Prostate gland (tissue), 2 donors: ENCODE results near the gene EIF4H. TPM values are rescaled to one million over a fixed set of nuclear protein-coding genes. Genes with fewer than 3 reads are reported as not detected.
A peak's percentile ranks its signal among the peaks of the same experiment; 100 is the strongest.

Source experiments
- DNase-seq: peaks from one replicate; pipeline ENCODE4 v3.0.0-alpha.2; 2019; ENCODE audit warnings: low spot score
- H3K27ac ChIP-seq, 2 donors: fragments of 200-600 bp; sonication (generic); 2 replicates each; pipeline ENCODE4 v1.5.1; 2017 to 2019
- H3K27me3 ChIP-seq: fragments of 200-600 bp; sonication (generic); replicated peaks from 2 replicates; pipeline ENCODE4 v1.5.1; 2019; ENCODE audit not compliant: insufficient read depth
- H3K36me3 ChIP-seq, 2 donors: fragments of 200-600 bp; sonication (generic); 1 replicate in 1 of 2; 2 replicates in 1 of 2; pipeline versions ENCODE4 v1.5.1 to v1.8.1; 2017 to 2019
- H3K4me1 ChIP-seq: fragments of 200-600 bp; sonication (generic); replicated peaks from 2 replicates; pipeline ENCODE4 v1.5.1; 2019
- H3K4me3 ChIP-seq, 2 donors: fragments of 200-600 bp; sonication (generic); 2 replicates each; pipeline ENCODE4 v1.5.1; 2017 to 2019
- H3K9me3 ChIP-seq: fragments of 200-600 bp; sonication (generic); 2 replicates; pipeline ENCODE4 v1.5.1; 2017
- POLR2A ChIP-seq: fragments of 450-650 bp; IDR thresholded peaks from one replicate; pipeline ENCODE4 v1.6.1; 2016; ENCODE audit warnings: antibody characterized with exemption, mild to moderate bottlenecking
- POLR2AphosphoS5 ChIP-seq: sonication (generic); formaldehyde crosslinking; IDR thresholded peaks from one replicate; pipeline ENCODE4 v1.6.1; 2017; ENCODE audit warnings: antibody characterized with exemption
- WGBS: methylation state at CpG from one replicate; pipeline ENCODE4 v1.1.5; 2018; 5-methylcytosine and 5-hydroxymethylcytosine counted together
- intact Hi-C: fragments of 100-400 bp; cut with DNase I; formaldehyde crosslinking; loops from one replicate; pipeline ENCODE4 v1.14.2; 2022
- total RNA-seq, 2 donors: library from RNA; depleted of rRNA; stranded (reverse); fragments of >200 nt; gene quantifications; one replicate each; pipeline ENCODE4 v1.1.0, GENCODE V29; 2016
- TF ChIP-seq, protein P1 (sequence below), 4 experiments: fragments of 200-600 bp in 2 of 4; fragments of 450-650 bp in 2 of 4; sonication (generic) in 2 of 4; IDR thresholded peaks; 1 replicate in 3 of 4; 2 replicates in 1 of 4; pipeline ENCODE4 v1.5.1; 2016 to 2019; ENCODE audit warnings: antibody characterized with exemption in 4 of 4, mild to moderate bottlenecking in 2 of 4, moderate library complexity in 2 of 4

Gene EIF4H
- total RNA-seq, 2 donors from 2014 or later, result 199 to 252 TPM

DNA sequence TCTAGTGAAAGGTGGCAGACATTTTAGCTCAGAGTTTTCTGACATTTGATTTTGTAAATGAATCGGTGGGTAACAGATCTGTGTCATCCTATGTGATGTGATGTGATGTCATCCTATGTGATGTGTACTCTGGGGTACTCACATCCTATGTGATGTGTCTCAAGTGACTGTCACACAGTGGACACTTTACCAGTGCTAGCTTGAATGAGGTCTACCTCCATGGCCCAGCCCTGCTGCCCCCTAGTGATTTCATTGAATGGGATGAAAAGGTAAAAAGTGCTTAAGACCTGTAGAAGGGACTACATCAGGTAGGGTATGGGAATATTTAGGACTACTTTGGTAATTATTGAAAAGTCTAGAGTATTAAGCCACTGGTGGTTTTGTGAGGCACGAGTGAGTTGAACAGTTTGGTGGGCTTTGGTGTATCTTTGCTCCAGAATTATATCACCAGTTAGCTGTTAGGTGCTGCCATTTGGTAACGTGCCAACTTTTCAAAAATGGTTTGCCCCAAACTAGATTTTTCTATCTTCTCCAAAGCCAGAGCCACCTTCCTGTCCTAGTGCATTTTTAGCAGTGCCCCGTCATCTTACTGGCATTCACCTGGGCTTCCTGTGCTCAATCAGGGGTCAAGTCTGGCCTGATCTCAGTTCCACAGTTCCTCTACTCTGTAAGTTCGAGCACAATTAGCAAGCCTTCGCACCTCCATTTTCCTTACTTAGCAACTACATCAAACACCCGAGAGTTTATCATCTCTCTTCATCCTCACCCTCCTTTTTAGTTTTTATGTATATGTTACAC lies 9.7 kb downstream of the EIF4H start:
- Histone ChIP-seq H3K9me3 (no peaks in the 10 kb centered on the region), H3K4me3 (no peak overlapping the region), H3K36me3 (no peaks in the 10 kb centered on the region), H3K27ac (no peak overlapping the region), H3K27me3 (no peaks in the 10 kb centered on the region), H3K4me1 (peaks cover 35% of the 10 kb centered on the region)
- intact Hi-C loops, result no loop called here
- no peak for DNase-seq
- TF ChIP-seq, protein P1, sequence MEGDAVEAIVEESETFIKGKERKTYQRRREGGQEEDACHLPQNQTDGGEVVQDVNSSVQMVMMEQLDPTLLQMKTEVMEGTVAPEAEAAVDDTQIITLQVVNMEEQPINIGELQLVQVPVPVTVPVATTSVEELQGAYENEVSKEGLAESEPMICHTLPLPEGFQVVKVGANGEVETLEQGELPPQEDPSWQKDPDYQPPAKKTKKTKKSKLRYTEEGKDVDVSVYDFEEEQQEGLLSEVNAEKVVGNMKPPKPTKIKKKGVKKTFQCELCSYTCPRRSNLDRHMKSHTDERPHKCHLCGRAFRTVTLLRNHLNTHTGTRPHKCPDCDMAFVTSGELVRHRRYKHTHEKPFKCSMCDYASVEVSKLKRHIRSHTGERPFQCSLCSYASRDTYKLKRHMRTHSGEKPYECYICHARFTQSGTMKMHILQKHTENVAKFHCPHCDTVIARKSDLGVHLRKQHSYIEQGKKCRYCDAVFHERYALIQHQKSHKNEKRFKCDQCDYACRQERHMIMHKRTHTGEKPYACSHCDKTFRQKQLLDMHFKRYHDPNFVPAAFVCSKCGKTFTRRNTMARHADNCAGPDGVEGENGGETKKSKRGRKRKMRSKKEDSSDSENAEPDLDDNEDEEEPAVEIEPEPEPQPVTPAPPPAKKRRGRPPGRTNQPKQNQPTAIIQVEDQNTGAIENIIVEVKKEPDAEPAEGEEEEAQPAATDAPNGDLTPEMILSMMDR (IDR thresholded peaks at IDR 0.05), result no peak
- WGBS, result 64% methylated on average over 7 of the region's 7 CpGs

DNA sequence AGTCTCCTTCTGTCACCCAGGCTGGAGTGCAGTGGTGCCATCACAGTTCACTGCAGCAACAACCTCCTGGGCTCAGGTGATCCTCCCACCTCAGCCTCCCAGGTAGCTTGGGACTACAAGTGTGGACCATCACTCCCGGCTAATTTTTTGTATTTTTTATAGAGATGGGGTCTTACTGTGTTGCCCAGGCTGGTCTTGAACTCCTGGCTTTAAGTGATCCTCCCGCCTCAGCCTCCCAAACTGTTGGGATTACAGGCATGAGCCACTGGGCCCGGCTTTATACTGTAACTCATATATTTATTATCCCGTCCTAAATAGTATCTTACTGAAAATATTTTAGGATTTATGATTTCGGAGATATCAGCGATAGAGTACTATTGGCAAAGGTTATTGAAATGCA lies 10.9 kb downstream of the EIF4H start:
- TF ChIP-seq POLR2AphosphoS5, result no peak
- TF ChIP-seq, protein P1 (IDR thresholded peaks at IDR 0.05), result no peak
- TF ChIP-seq POLR2A, result no peak
- Histone ChIP-seq H3K27ac (no peak overlapping the region), H3K4me1 (peaks cover 35% of the 10 kb centered on the region), H3K9me3 (no peaks in the 10 kb centered on the region), H3K27me3 (no peaks in the 10 kb centered on the region), H3K4me3 (no peak overlapping the region), H3K36me3 (peaks cover 0 to 1% of the 10 kb centered on the region in 2 donors)
- intact Hi-C loops, result no loop called here
- DNase-seq, result no peak
- WGBS, result 85% methylated on average over 6 of the region's 6 CpGs

DNA sequence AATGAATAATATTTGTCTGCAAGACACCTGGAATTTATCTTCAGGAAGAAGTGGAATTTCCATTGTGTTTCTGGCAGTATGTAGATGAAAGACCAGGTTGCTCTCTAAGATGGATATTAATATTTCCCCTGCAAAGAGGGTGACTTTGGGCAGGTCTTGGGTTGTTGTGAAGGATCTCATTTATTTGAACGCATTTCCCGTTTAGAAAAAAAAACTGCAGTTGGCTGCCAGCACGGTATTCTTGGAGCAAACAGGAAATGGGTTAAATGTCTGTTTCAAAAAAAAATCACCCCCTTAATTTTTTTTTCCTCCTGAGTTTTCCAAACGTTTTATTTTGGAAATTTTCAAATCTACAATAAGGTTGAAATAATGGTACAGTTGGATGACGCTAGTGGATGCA lies 11.5 kb downstream of the EIF4H start:
- WGBS, result 10% methylated on average over 5 of the region's 5 CpGs
- no peak for DNase-seq
- Histone ChIP-seq H3K36me3 (peaks cover 5 to 8% of the 10 kb centered on the region in 2 donors), H3K27me3 (no peaks in the 10 kb centered on the region), H3K27ac (no peak overlapping the region), H3K4me3 (no peak overlapping the region), H3K9me3 (no peaks in the 10 kb centered on the region), H3K4me1 (peaks cover 35% of the 10 kb centered on the region)
- intact Hi-C loops, result no loop called here
- TF ChIP-seq POLR2AphosphoS5 (no peak), POLR2A (no peak)
- TF ChIP-seq, protein P1 (IDR thresholded peaks at IDR 0.05), result no peak

DNA sequence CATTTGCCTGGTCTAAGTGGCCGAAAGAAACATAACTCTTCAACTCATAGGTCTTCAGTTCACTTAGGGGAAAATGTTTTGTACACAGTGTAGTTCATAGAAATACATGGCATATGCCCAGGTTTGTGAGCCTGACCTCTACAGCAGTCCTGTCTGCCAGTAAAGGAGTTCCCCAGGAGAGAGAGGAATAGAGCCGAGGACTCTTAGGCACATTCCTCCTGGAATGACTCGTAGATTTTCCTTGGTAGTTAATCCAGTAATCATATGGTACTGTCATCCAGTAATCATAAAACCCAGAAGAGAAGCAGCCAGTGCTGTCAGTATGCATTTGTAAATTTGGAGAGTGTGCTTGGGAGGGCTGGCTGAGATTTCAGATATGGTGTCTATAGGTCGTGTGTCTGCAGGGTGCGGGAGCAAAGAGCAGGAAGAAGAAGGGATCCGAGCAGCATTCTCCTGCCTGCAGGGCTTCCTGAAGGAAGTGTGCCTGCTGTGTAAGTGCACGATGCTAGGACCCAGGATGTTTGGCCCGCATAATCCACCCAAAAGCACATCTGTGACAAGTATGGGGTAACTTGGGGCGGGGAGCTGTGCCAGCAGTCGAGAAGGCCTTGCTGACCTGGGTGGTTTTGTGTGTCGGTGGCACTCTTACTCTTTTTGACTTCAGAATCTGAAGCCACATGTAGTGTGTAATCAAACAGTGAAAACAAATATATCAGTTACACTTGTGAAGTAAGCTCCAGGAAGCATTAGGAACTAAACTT lies 13.9 kb downstream of the EIF4H start:
- peak overlapping the region in 1 of 2 donors; percentile 39 for H3K27ac ChIP-seq
- no peak overlapping the region for H3K4me3 ChIP-seq
- 55% methylated on average over 11 of the region's 11 CpGs for WGBS
- intact Hi-C loops, result no loop called here
- H3K36me3 ChIP-seq, result peaks cover 8 to 14% of the 10 kb centered on the region in 2 donors
- peaks cover 24% of the 10 kb centered on the region for H3K4me1 ChIP-seq
- TF ChIP-seq, protein P1 (IDR thresholded peaks at IDR 0.05), result no peak
- TF ChIP-seq POLR2A (no peak), POLR2AphosphoS5 (no peak)
- no peaks in the 10 kb centered on the region for H3K9me3 ChIP-seq
- no peaks in the 10 kb centered on the region for H3K27me3 ChIP-seq
- DNase-seq, result no peak
